Stimulated activated CD8-positive, alpha-beta memory T cell treated with anti-CD3 and anti-CD28 coated beads, Interleukin-4, amount 100 ng/mL, for 24 hours (primary cell): ENCODE data around the gene CUTA.
"Not testable (repeated sequence)": the region's sequence is repeated elsewhere in the genome, so short reads cannot be mapped to it uniquely, and the experiment has no call there.

Experiments used
- DNase-seq: peaks from one replicate; pipeline ENCODE4 v3.0.0-alpha.2; 2020; ENCODE audit warnings: low read depth

The CUTA gene

DNA sequence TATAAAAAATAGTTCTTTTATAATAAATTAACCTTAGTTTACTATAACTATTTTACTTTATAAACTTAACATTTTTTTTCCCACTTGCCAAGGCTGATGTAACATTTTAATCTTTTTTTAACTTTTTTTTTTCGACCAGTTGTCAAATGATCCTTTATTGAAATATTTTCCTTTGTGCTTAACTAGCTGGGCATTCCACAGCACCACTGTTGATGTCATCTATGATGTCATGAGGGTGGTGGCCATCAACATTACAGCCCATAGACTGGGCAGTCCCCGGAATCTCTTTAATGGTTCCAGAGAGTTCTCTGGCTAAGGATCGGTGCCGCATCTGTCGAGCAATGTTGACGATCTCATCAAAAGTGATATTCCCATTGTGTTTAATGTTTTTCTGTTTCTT lies 18.0 kb downstream of the CUTA start:
- not testable (repeated sequence) for DNase-seq

DNA sequence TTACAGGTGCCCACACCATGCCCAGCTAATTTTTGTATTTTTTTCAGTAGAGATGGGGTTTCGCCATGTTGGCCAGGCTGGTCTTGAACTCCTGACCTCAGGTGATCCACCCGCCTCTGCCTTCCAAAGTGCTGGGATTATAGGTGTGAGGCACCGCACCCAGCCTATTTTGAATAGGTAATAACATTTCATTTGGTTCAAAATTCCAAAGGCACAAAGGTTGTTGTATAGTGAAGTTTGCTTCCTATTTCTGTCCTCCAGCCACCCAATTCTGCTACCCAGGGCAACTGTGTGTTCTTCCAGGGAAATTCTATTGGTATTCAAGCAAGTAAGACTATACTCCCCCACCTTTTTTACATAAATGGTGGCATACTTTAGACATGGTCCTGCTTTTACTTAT lies 19.3 kb downstream of the CUTA start:
- DNase-seq = not testable (repeated sequence)

DNA sequence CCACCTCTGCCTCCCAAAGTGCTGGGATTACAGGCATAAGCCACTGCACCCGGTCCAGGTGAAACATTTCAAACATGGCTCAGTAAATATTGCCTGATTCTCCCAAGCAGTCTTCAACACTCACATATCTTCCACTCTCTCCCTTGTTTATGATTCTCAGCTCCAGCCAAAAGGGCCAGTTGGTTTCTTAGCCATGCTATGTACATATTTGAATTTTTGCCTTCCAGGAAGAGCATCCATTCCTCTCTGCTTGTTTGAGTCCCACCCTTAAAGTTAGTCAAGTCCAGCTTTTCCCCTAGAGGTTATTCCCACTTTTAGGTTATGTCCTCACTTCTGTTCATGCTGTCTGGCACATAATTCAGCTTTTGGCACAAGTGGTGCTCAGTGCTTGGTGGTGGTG lies 20.4 kb downstream of the CUTA start:
- no peak for DNase-seq

DNA sequence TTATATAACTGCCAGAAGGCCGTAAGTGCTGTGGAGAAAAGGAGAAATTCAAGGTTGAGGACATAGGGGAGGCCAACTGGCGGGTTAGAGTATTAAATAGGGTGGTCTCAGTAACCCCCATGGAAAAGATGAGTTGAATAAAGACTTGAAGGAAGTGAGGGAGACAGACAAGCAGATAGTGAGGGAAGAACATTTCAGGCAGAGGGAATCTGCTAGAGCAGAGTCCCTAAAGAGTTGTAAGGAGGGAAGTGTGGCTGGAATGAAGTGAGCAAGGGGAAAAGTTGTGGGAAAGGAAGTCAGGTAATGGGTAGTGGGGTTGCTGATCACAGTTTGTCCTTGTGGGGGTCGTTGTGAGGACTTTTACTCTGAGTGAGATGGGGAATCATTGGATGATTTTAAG lies 24.9 kb downstream of the CUTA start:
- DNase-seq = no peak

DNA sequence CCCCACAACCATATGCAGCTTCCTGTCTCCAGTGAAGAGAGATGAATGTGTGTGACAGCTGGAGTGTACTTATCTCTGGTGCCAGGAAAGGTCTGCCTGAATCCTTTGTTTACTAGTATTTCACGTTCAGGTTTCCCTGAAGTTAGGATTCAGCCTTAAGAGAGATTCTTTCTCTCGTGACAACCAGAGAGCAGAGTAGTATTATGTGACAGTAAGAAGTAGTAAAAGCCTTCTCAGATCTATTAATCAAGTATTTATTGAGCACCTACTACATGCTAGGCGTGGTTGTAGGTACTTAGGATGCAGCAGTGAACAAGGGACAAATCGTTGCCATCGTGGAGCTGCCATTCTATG lies 25.3 kb downstream of the CUTA start:
- DNase-seq = no peak

DNA sequence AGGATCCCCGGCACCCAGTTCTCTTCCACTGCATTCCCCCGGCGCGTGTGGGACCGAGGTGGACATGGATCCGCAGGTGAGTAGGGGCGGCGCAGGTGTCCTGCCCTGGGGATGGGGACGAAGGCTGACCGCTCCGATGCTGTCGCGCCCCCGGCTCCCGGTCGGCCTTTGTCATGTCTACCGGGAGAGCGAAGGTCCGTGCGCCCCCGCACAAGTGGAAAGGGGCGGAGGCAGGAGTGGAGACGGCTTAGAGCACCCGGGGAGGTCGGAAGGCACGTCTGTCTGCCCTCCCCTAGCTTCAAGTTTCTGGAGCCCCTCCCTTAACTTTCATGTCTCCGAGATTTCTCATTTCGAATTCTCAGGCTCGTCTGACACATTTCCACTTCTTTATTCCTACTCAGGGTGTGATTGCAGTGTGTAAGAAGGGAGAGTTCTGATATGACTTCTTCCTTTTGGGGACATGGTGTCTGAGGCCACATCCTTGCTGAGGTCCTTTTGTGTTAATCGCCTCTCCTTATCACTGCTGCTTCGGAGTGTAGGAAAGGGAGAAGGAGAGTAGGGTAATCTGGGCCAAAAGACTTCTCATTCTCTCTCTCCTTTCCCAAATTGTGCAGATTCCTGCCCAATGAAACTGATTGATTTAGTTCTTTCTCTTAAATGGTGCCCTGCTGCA lies 25.8 kb downstream of the CUTA start:
- no peak for DNase-seq

DNA sequence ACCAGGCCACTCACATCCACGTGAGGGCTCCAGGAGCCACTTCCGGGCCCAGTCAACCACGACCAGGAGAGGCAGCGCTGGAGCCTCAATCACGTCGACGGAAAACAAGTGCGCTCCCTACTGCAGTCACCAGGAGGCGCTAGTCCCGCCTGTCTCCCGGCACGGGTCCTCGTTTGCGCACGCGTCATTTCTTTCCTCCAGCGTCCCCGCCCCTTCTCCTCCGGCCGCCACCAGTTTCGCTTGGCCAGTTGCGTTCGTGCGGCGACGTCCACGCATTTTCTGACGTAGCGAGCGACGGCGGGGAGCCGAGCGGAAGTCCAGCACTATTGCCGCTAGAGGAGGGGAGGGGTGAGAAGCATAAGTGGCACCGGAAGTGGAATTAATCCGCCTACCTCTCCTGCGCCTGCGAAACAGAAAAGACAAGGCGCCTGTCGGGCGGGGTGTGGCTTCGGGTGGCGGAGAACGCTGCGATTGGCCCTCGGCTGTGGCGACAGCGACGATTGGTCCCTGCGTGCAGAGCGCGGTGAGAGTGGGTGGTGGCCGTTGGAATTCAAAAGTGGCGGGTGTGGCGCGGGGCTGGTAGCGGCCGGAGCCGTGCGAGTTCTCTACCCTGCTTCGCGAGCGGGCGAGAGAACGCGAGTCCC lies 26.5 kb downstream of the CUTA start, which contains the start of gene KIFC1:
Gene KIFC1, plus strand, starts transcription at position 546 of the 644 bp plus-strand sequence. CDS start 163 bp downstream, outside the sequence.
- DNase-seq = peak; percentile 98

DNA sequence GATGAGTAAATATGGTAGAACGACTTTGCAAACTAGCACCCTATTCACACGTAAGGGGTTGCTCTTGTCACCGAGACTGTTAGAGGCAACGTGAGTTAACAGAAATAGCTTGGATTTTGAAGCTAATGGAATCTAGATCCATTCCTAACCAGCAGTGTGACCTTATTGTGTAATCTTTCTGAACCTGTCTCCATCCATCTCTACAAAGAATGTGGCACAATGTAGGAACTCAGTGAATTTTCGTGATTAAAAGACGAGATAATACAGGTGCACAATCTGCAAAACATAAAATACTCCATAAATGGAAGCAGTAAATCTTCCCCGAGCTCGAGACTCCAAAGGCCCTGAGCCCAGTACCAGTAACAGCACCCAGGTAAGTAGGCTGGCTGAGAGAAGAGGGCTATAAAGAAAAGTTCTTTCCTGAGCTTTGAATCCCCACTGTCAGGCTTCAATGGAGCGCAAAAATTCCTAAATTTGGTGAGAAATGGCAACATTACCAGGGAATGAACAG lies 27.1 kb downstream of the CUTA start:
- DNase-seq = no peak

DNA sequence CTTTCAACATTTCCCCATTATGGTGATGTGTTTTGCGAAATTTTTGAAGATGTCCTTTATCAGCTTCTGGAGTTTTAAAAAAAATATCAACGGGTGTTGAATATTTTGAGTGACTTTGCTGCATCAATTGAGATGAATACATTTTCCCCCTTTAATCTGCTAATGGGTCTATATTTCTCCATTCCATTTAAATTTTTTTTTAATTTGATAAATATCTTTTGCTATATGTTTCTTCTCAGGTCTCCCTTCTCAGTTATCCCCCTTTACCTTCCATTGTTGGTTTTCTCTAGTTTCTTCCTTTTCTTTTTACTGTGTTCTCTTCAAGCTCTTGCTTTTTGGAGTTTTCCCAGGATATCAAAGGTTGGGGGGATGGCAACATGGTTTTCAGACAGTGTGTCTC lies 27.7 kb downstream of the CUTA start:
- no peak for DNase-seq

DNA sequence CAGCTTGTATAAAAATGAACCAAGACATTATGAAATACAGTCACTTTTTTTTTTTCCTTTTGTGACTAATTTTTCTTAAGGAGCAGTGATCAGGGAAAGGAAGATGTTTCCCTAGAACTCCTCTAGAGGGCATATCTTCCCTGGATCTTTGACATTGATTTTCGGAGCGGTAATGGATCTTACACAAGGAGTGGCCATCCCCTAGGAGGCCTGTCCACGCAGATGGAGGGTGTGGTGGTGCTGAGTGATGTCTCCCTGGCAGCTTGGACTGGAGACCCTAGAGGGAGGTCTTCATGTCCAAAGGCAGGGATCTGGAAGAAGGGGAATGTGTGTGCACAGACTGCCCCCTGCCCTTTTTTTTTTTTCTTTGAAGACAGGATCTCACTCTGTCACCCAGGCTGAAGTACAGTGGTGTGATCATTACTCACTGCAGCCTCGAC lies 33.3 kb downstream of the CUTA start:
- DNase-seq = no peak

DNA sequence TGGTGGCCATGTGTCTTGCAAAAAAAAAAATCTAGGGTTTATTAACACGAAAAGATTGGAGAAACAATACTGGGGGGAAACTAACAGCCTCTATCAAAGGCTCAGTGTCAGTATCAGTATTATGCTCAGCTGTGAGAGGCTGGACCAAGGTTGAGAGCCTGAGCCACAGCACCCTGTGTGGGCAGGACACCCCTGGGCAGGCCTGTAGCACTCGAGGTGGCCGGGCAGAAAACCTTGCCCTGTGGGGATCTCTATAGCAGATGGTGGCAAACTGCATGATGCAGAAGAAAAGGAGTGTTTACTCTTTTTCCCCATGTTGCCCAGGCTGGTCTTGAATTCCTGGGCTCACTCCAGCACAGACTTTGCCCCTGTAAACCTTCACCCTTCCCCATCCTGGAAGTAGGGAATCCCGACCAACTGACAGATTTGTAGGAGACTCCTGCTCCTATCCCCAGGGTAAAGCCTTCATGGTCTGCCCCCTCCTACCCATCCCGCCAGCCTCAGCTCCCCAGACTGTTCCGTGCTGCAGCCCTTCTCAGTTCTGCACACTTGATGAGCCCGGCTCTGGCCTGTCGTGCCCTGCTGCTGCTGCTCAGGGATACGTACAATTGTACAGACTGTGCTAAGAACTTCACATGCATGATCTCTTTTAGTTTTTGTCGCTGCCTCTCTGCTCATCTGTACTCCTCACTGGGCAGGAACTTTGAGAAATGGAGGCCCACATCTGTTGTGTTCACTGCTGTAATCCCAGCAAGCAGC lies 34.3 kb downstream of the CUTA start:
- no peak for DNase-seq

DNA sequence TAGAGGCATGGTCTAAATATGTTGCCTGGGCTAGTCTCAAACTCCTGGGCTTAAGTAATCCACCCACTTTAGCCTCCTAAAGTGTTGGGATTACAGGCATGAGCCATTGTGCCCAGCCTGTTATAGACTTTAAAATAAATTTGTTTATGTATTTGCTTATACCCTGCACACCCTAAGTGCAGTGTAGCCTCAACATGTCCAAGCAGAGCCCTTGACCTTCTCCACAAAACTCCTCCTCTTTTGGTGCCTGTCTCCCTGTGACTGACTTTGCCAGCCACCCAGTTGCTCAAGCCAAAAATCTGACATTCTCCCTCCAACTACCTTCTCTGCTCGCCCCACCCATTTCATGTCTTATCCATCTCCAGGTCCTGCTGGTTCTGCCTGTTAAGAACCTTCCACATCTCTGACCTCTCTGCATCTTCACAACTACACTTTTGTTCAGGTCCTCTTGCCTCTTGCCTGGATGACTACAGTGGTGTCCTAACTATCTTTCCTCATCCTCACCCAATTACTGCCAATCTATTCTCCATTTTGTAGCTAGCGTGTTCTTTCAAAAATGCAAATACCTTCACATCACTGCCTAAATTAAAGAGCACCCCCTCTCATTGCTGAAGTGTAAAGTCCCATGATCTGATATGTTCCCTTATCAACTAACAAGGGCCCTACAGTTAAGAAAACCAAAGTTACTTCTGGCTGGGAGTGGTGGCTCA lies 37.5 kb downstream of the CUTA start:
- DNase-seq = no peak

DNA sequence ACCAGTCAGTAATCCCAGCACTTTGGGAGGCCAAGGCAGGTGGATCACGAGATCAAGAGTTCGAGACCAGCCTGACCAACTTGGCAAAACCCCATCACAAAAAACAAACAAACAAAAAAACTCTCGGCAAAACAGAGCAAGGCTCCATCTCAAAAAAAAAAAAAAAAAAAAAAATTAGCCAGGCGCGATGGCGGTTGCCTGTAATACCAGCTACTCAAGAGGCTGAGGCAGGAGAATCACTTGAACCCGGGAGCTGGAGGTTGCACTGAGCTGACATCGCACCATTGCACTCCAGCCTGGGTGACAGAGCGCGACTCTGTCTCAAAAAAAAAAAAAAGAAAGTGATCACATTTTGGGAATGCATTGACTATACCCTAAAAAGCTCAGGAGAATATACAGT lies 38.7 kb downstream of the CUTA start:
- DNase-seq = not testable (repeated sequence)

DNA sequence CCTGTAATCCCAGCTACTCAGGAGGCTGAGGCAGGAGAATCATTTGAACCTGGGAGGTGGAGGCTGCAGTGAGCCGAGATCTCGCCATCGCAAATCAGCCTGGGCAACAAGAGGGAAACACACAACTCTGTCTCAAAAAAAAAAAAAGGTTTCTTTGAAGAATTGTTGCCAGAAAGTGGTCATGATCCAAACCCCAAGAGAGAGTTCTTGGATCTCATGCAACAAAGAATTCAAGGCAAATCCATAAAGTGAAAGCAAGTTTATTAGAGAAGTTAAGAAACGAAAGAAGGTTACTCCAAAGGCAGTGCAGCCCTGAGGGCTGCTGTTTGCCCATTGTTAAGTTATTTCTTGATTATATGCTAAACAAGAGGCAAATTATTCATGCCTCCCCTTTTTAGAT lies 40.7 kb downstream of the CUTA start:
- no peak for DNase-seq

DNA sequence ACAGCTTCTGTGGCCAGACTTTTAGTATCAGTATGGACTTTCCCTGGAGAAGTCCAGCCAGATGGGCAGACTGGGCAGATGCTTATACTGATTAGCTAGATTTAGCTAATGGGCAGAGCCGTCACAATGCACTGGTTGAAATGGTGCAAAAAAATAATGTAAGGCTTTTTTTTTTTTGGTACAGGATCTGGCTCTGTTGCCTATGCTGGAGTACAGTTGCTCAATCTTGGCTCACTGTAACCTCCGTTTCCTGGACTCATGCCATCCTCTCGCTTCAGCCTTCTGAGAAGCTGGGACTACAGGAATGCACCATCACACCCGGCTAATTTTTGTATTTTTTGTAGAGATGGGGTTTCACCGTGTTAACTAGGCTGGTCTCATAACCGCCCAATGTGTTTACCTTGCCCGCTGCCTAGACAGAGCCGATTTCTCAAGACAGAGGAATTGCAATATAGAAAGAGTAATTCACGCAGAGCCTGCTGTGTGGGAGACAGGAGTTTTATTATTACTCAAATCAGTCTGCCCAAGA lies 42.7 kb downstream of the CUTA start:
- no peak for DNase-seq

DNA sequence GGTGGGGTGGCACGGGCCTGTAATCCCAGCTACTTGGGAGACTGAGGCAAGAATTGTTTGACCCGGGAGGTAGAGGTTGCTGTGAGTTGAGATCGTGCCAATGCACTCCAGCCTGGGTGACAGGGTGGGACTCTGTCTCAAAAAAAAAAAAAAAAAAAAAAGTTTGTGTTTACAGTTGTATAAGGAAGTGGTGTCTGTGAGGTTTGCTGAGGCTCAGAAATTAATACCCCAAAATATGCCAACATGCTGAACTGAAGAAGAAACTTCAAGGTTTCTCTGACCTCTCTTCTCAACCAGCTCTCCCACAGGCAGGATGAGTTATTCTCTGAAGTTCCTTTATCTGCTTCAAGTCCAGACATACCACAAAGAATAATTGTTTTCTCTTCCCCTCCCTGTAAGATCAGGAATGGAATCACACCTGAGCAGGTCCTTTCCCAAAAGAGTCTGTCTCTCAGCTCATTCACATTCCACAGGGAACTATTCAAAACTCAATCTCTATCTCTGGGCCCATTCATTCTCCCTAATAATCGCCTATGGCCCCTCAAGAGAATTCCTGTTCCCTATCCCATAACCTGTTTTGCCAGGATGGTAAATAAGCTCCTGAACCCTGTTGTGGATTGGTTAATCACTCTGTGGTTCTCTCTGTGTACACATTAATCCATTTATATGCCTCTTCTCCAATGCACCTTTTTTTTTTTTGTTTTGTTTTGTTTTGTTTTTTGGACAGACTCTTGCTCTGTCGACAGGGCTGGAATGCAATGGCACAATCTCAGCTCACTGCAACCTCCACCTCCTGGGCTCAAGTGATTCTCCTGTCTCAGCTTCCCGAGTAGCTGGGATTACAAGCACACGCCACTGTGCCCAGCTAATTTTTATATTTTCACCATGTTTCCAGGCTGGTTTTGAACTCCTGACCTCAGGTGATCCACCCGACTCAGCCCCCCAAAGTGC lies 43.7 kb downstream of the CUTA start:
- no peak for DNase-seq

DNA sequence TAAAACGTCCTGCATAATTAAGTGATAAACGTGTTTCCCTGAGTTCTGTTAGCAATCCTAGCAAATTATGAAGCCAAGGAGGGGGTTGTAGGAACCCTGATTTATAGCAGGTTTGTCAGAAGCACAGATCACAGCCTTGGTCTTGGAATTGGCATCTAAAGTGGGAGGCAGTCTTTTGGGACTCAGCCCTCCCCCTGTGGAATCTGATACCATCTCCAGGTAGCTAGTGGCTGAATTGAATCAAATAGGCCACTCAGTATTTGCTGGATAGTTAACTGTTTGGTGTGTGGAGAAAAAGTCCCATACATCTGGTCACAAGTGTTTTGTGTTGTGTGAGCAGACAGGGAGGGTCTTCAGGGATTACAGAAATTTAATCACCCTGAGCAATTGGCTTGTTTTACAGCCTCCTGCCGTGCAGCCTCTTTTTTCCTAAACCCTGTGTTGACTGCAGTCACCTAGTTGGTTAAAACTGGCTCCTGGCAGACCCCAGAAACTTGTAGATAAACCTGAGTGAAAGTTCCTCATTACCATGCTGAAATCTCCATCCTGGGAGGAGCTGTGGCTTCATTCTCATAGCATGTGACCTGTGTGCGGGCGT lies 45.3 kb downstream of the CUTA start:
- DNase-seq = no peak

DNA sequence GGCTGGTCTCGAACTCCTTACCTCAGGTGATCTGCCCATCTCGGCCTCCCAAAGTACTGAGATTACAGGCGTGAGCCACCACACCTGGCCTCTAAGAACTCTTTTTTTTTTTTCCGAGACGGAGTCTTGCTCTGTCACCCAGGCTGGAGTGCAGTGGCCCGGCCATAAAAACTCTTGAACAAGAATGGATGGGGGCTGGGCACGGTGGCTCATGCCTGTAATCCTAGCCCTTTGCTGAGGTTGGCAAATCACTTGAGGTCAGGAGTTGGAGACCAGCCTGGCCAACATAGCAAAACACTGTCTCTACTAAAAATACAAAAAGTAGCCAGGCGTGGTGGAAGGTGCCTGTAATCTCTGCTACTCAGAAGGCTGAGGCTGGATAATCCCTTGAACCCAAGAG lies 46.0 kb downstream of the CUTA start:
- DNase-seq = not testable (repeated sequence)

DNA sequence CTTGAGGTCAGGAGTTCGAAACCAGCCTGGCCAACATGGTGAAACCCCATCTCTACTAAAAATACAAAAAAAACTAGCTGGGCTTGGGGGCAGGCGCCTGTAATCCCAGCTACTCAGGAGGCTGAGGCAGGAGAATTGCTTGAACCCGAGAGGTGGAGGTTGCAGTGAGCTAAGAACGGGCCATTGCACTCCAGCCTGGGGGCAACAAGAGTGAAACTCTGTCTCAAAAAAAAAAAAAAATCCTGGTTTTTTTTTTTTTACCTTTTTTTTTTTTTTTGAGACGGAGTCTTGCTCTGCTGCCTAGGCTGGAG lies 50.2 kb downstream of the CUTA start:
- DNase-seq = not testable (repeated sequence)

DNA sequence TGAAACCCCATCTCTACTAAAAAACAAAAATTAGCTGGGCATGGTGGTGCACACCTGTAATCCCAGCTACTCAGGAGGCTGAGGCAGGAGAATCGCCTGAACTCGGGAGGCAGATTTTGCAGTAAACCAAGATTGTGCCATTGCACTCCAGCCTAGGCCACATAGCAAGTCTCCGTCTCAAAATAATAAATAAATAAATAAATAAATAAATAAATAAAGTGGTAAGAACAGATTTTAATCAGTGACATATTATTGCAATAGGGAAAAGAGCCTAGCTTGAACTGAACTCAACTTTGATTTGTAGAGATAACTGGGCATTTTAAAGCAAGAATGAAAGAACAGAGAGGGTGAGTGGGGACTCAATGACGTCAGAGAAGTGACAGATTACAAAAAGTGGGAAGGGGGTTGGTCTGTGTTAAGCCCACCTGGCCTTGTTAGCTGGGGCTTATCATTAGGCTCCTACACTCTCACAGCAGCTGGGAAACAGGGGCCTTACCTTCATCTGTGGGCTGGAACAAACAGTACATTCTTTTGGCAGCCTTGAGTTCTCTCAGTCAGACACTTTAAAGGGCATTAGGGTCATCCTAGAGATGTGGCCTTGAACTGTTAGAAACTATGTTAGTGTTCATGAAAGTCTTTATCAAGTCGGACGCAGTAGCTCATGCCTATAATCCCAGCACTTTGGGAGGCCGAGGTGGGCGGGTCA lies 50.7 kb downstream of the CUTA start:
- no peak for DNase-seq
